DLD1 (cell line): Measurements from ENCODE around the gene BMP7.
"Not testable (repeated sequence)": the region's sequence is repeated elsewhere in the genome, so short reads cannot be mapped to it uniquely, and the experiment has no call there.

ENCODE experiments used
- in situ Hi-C: cut with HindIII; loops from 2 replicates; pipeline ENCODE4 v1.10.0; 2017; ENCODE audit warnings: low sequenced_read_pairs

The BMP7 gene

DNA sequence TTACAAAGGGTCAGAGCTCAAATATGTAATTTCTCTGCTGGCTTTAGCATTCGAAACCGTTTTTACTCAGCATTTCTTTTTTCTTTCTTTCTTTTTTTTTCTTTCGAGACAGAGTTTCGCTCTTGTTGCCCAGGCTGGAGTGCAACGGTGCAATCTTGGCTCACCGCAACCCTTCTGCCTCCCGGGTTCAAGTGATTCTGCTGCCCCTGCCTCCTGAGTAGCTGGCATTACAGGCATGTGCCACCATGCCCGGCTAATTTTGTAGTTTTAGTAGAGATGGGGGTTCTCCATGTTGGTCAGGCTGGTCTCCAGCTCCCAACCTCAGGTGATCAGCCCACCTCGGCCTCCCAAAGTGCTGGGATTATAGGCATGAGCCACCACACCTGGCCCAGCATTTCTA, 108.7 kb downstream of the BMP7 start:
- in situ Hi-C loops = not testable (repeated sequence)

DNA sequence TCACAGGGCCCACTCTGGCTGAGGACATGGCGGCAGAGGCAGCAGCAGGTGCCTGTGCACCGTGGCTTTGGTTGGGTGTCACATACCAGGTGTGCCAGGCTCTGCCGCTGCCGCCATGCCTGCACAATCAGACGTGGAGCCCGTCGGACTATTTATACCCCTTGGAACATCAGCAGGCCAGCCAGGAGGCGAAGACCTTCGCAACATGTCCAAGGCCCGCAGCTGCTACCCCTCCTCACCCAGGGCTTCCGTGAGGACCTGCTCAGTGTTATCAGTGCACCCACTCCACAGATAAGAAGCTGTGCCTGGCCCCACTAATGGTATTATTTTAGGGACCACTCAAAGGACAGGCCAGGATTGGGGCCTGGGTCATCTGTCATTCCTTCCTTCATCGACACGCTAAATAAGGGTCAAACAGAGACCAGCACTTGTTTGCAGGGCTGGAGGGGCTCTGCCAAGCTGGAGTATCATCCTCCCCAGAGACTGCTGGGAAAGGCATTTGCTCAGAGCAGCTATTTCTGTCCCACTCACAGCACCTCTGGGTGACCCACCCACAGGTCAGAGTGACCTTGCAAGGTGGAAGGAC, 109.2 kb downstream of the BMP7 start:
- in situ Hi-C loops = no loop called here

GRCh38 chr20:57156011-57156729, 110.3 kb downstream of the BMP7 start:
- in situ Hi-C loops = no loop called here

DNA sequence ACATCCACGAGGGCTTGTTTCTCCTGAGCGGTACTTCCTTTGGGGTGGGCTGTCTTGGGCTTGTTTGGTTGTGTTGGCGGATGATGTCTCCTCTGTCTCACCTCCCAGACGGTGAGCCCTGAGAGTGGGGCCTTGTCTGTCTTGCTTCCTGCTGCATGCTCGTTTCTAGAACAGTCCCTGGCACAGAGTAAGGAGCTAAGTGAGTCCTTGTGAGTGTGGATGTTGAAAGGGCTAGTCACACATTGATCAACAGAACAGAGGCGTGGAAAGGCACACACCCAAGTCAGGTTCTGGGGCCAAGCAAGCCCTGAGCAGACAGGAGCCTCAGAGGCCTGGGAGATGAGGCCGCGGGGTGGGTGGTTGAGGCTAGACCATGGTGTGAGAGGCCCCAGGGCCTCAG, 111.0 kb downstream of the BMP7 start:
- in situ Hi-C loops = no loop called here

GRCh38 chr20:57153238-57153905, 113.1 kb downstream of the BMP7 start:
- in situ Hi-C loops = no loop called here

DNA sequence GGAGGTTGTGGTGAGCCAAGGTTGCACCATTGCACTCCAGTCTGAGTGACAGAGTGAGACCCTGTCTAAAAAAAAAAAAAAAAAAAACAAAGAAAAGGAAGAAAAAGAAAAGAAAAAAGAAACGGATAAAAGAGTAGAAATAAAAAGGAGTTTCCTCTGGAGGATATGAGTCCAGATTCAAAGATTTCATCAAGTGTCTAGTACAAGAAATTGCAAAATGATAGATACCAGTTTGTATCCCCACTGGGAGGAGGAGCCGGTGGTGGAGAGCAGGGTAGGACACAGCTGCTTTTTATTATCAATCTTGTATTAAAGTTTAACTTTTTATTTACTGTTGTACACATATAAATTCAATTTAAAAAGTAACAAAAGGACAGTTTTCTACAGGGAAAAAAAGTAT, 113.9 kb downstream of the BMP7 start:
- in situ Hi-C loops = no loop called here

- in situ Hi-C loops = no loop called here
These were observed 115.9 kb downstream of the BMP7 start for GRCh38 chr20:57150559-57150958.

GRCh38 chr20:57148263-57148662, 118.2 kb downstream of the BMP7 start:
- in situ Hi-C loops = no loop called here

- in situ Hi-C loops = no loop called here
These were observed 119.3 kb downstream of the BMP7 start for GRCh38 chr20:57147185-57147584.

DNA sequence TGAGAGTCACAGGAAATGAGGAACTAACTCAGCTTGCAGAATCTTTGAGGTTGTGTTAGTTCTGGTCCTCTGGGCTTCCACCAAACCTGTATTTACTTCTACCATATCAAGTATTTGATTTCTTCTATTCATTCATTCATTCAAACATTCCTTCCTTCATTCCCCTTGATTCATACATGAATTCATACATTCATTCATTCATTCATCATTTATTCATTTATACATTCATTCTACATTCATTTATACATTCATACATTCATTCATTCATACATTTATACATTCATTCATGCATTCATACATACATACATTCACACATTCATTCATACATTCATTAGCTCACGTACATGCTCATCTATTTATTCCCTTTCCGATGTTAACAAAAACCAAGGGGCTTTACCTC, 120.3 kb downstream of the BMP7 start:
- in situ Hi-C loops = no loop called here

DNA sequence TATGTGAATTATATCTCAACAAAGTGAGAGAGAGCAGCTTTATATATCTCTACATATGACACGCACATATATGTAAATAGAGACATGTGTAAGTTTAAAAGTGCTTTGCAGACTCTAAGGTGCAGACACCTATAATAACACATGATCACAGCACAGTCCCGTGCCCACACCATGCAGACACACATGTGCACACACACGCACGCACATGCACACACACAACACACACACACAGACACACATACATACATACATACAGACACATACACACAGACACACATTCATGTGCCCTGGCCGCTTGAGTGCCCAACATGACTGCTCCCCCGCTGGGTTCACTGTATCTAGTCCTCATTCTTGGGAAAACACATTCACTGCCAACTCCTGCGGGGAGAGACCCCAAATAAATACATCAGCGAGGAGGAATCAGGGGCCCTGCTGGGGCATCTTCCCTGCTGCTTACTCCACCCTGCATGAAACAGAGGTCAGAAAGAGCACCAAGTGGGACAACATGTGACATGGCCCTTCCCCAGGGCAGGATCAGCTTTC, 121.3 kb downstream of the BMP7 start:
- in situ Hi-C loops = no loop called here

DNA sequence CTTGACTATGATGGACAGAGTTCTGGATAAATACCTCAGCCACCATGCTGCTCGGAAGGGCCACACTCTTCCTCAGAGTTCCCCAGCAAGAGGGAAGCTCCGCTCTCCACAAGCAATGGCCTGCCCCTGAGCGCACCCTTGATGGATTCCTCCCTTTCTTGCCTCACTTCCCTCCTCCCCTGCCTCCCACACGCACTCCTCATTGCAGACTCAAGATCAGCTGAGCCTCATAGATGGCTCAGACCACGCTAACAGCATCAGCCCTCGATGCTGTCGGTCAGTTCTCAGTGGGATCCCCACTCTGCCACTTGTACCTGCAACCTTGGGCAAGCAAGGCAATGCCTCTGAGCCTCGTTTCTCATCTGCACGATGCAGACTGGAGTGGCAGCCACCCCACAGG, 123.3 kb downstream of the BMP7 start:
- in situ Hi-C loops = no loop called here

- in situ Hi-C loops = no loop called here
These were observed 123.8 kb downstream of the BMP7 start for GRCh38 chr20:57142667-57143066.

- in situ Hi-C loops = no loop called here
These were observed 124.9 kb downstream of the BMP7 start for GRCh38 chr20:57141492-57141891.

GRCh38 chr20:57140416-57140965, 126.0 kb downstream of the BMP7 start:
- in situ Hi-C loops = no loop called here

DNA sequence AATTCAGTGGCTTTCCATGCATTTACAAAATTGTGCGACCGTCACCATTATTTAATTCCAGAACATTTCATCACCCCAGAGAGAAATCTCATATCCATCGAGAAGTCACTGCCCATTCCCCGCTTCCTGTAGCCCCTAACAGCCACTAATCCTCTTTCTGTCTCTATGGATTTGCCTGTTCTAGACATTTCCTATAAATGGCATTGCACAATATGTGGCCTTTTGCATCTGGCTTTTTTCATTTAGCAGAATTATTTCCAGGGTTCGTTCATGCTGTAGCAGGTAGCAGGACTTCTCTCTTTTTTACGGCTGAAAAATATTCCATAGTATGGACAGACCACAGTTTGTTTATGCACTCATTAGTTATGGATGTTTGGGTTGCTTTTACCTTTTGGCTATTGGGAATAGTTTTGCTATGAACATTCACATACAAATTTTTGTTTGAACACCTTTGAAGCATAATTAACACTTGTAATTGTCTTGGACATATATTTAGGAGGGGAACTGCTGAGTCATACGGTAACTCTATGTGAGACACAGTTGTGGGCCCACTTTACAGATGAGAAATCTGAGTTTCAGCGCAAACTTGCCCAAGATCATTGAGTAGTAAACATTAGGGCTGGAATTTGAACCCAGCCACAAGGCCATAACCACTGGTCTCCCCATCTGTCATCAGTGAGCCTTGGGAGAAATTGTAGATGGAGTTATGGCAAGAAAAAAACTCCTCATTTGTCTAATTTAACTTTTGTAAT, 126.9 kb downstream of the BMP7 start:
- in situ Hi-C loops = no loop called here

DNA sequence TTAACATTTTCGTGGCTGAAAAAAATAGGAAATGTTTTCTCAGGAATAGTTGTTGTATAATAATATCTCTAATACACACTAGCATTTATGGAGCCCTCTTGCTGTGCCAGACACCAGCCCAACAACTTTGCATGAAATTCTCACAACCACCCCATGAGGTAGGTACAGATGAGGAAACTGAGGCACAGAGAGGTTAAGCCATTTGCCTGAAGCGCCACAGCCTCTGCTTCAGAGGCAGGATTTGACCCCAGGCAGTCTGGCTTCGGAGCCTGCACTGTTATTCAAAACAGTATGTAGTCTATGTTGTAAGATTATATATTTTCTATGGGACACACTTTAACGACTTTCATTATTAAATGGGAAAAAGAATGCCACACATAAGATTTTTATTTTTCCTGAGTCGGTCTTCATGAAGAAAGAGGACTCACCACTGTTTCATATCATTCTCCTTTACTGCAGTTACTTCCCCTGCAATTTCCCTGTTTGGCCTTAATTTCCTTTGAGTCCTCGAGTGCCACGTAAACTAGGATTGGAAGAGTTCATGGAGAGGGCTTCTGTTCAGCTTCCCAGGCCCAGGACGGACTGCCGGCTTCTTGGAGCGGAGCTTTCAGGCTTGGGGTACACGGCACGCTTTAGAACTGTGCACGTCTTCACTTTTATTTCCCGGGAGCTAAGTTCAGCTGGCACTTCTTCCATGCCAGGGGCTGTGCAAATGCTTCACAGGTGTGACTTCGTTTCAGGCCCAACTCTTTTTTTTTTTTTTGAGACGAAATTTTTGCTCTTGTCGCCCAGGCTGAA, 128.0 kb downstream of the BMP7 start:
- in situ Hi-C loops = no loop called here

- in situ Hi-C loops = no loop called here
These were observed 128.8 kb downstream of the BMP7 start for GRCh38 chr20:57137676-57138075.

DNA sequence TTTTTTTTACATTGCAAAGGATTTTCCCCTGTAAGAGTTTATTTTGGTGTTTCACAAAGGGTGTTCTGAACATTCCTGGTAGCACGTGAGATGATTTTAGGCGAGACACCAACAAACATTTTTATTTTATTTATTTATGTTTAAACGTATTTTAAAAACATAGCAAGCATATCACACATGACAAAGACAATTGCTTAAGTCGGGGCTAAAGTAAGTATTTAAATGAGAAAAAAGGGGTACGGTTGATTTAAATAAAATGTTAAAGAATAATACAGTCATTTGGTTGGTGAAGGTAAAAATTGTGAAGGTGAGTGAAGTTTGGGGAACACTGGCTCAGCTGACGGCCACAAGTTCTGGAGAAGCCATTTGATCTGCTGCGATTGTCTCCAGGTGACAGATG, 129.7 kb downstream of the BMP7 start:
- in situ Hi-C loops = no loop called here

GRCh38 chr20:57135875-57136274, 130.6 kb downstream of the BMP7 start:
- in situ Hi-C loops = no loop called here
